H1 (cell line): ENCODE data around the gene EPM2A. TPM values are rescaled to one million over a fixed set of nuclear protein-coding genes. Genes with fewer than 3 reads are reported as not detected.

ENCODE experiments used
- CTCF ChIA-PET: fragments of 300-600 bp; sonication (Branson Sonifier 250); formaldehyde crosslinking; loops from one replicate; lab custom pipeline; 2021; ENCODE audit not compliant: partially characterized antibody; lab: Charles Lee
- POLR2A ChIA-PET: fragments of 300-600 bp; sonication (Branson Sonifier 250); formaldehyde crosslinking; loops from one replicate; lab custom pipeline; 2021; ENCODE audit warnings: inconsistent platforms; ENCODE audit not compliant: partially characterized antibody; lab: Charles Lee
- DNase-seq, 2 experiments: peaks; one replicate each; pipeline versions ENCODE4 v3.0.0 to v3.0.0-alpha.2; 2010 to 2022; ENCODE audit warnings: low spot score in 2 of 2, low read depth in 1 of 2, mixed read lengths in 1 of 2
- FAIRE-seq: peaks from 2 replicates; lab custom pipeline; 2011; peaks lifted over from hg19 to GRCh38; lab: Jason Lieb, UNC
- H2AFZ ChIP-seq: 2 replicates; pipeline ENCODE4 v1.8.1; 2012; ENCODE audit warnings: low read length, inconsistent platforms
- H2AK5ac ChIP-seq: 2 replicates; pipeline ENCODE4 v1.6.1; 2013; ENCODE audit warnings: low read depth, low read length
- H2BK120ac ChIP-seq: replicated peaks from 2 replicates; pipeline ENCODE3; 2013; ENCODE audit warnings: low read depth, low read length, inconsistent platforms
- H2BK12ac ChIP-seq: 2 replicates; pipeline ENCODE4 v1.6.1; 2013; ENCODE audit warnings: low read depth, low read length
- H2BK15ac ChIP-seq: 2 replicates; pipeline ENCODE4 v1.6.1; 2013; ENCODE audit warnings: low read length
- H2BK20ac ChIP-seq: 2 replicates; pipeline ENCODE4 v1.6.1; 2013; ENCODE audit warnings: low read length
- H2BK5ac ChIP-seq: 2 replicates; pipeline ENCODE4 v1.6.1; 2013; ENCODE audit warnings: low read depth, low read length
- H3K14ac ChIP-seq: 2 replicates; pipeline ENCODE4 v1.6.1; 2013; ENCODE audit warnings: inconsistent platforms; ENCODE audit not compliant: insufficient read length
- H3K18ac ChIP-seq: 2 replicates; pipeline ENCODE4 v1.6.1; 2013; ENCODE audit warnings: low read length; ENCODE audit errors: extremely low read depth
- H3K23ac ChIP-seq: 2 replicates; pipeline ENCODE4 v1.6.1; 2013; ENCODE audit warnings: inconsistent platforms; ENCODE audit not compliant: insufficient read length
- H3K23me2 ChIP-seq: 2 replicates; pipeline ENCODE4 v1.6.1; 2013; ENCODE audit warnings: low read depth, low read length
- H3K27ac ChIP-seq: 2 replicates; pipeline ENCODE4 v1.6.1; 2011; ENCODE audit warnings: low read depth, low read length, inconsistent platforms
- H3K27me3 ChIP-seq, 4 experiments: replicated peaks in 1 of 4; 1 replicate in 1 of 4; 2 replicates in 3 of 4; pipeline versions ENCODE4 v1.6.1 to v1.8.1; 2011 to 2013; ENCODE audit warnings: low read length in 3 of 4, mild to moderate bottlenecking in 3 of 4, inconsistent platforms in 2 of 4, mixed read lengths in 2 of 4, moderate library complexity in 1 of 4; ENCODE audit not compliant: control insufficient read depth in 3 of 4, insufficient read depth in 3 of 4; ENCODE audit errors: extremely low read depth in 1 of 4
- H3K36me3 ChIP-seq, 4 experiments: 2 replicates each; pipeline versions ENCODE4 v1.6.1 to v1.8.1; 2011 to 2013; ENCODE audit warnings: mild to moderate bottlenecking in 4 of 4, low read length in 3 of 4, moderate library complexity in 2 of 4, control low read depth in 1 of 4, inconsistent platforms in 1 of 4; ENCODE audit not compliant: insufficient read depth in 4 of 4, control insufficient read depth in 2 of 4
- H3K4ac ChIP-seq: replicated peaks from 2 replicates; pipeline ENCODE3; 2013; ENCODE audit warnings: low read length, low read depth, mixed read lengths, inconsistent platforms; ENCODE audit not compliant: insufficient read length
- H3K4me1 ChIP-seq, 4 experiments: replicated peaks in 1 of 4; 1 replicate in 1 of 4; 2 replicates in 3 of 4; pipeline versions ENCODE4 v1.6.1 to v1.8.1; 2011 to 2013; ENCODE audit warnings: low read length in 3 of 4, inconsistent platforms in 2 of 4, mixed read lengths in 1 of 4; ENCODE audit not compliant: insufficient read depth in 4 of 4, control insufficient read depth in 3 of 4
- H3K4me2 ChIP-seq, 2 experiments: 2 replicates each; pipeline versions ENCODE4 v1.6.1 to v1.8.1; 2011 to 2013; ENCODE audit warnings: low read depth in 2 of 2, low read length in 2 of 2, control low read depth in 1 of 2, inconsistent platforms in 1 of 2, mild to moderate bottlenecking in 1 of 2; ENCODE audit not compliant: insufficient read depth in 1 of 2
- H3K4me3 ChIP-seq, 4 experiments: fragments of 200-600, 300-600 bp in 1 of 4; sonication (generic), shearing (Covaris generic), sonication (Bioruptor Twin) in 1 of 4; 2 replicates each; pipeline versions ENCODE4 v1.5.1 to v1.8.1; 2011 to 2016; ENCODE audit warnings: low read length in 4 of 4, low read depth in 3 of 4, control low read depth in 2 of 4, inconsistent platforms in 2 of 4, mild to moderate bottlenecking in 2 of 4, mixed read lengths in 1 of 4, moderate library complexity in 1 of 4; ENCODE audit not compliant: insufficient read depth in 2 of 4; ENCODE audit errors: extremely low read depth in 1 of 4
- H3K56ac ChIP-seq: replicated peaks from 2 replicates; pipeline ENCODE3; 2013; ENCODE audit warnings: low read depth, mild to moderate bottlenecking, mixed read lengths, low read length, inconsistent platforms; ENCODE audit not compliant: insufficient read length
- H3K79me1 ChIP-seq: 2 replicates; pipeline ENCODE4 v1.6.1; 2013; ENCODE audit warnings: low read depth, low read length, control low read depth
- H3K79me2 ChIP-seq, 2 experiments: 2 replicates each; pipeline versions ENCODE4 v1.6.1 to v1.8.1; 2012 to 2013; ENCODE audit warnings: low read length in 2 of 2, mild to moderate bottlenecking in 2 of 2, inconsistent platforms in 1 of 2; ENCODE audit not compliant: insufficient read depth in 2 of 2, control insufficient read depth in 1 of 2
- H3K9ac ChIP-seq, 4 experiments: replicated peaks in 1 of 4; 1 replicate in 1 of 4; 2 replicates in 3 of 4; pipeline versions ENCODE4 v1.6.1 to v1.8.1; 2011 to 2013; ENCODE audit warnings: low read depth in 3 of 4, low read length in 3 of 4, control low read depth in 2 of 4, mild to moderate bottlenecking in 2 of 4, moderate library complexity in 2 of 4, inconsistent platforms in 1 of 4; ENCODE audit errors: extremely low read depth in 1 of 4
- H3K9me3 ChIP-seq, 2 experiments: 2 replicates each; pipeline versions ENCODE4 v1.6.1 to v1.8.1; 2012 to 2013; ENCODE audit warnings: mild to moderate bottlenecking in 2 of 2, moderate library complexity in 2 of 2, control low read depth in 1 of 2, inconsistent platforms in 1 of 2, low read depth in 1 of 2, low read length in 1 of 2, mixed read lengths in 1 of 2; ENCODE audit not compliant: insufficient read depth in 2 of 2
- H4K20me1 ChIP-seq, 2 experiments: replicated peaks in 1 of 2; 2 replicates each; pipeline versions ENCODE3 to v1.8.1; 2011 to 2013; ENCODE audit warnings: inconsistent platforms in 2 of 2, low read length in 2 of 2, mild to moderate bottlenecking in 1 of 2; ENCODE audit not compliant: insufficient read depth in 2 of 2, control insufficient read depth in 1 of 2
- H4K5ac ChIP-seq: 2 replicates; pipeline ENCODE4 v1.6.1; 2013; ENCODE audit warnings: low read length, low read depth, mixed read lengths, inconsistent platforms; ENCODE audit not compliant: insufficient read length
- H4K8ac ChIP-seq: 2 replicates; pipeline ENCODE4 v1.8.0; 2013; ENCODE audit warnings: mild to moderate bottlenecking, moderate library complexity, low read length, inconsistent platforms; ENCODE audit not compliant: insufficient read depth; ENCODE audit errors: extremely low read depth
- H4K91ac ChIP-seq: replicated peaks from 2 replicates; pipeline ENCODE3; 2013; ENCODE audit warnings: low read length, mixed read lengths, inconsistent platforms; ENCODE audit not compliant: insufficient read length
- ASH2L ChIP-seq: fragments of 200-600, 300-600 bp; sonication (generic); IDR thresholded peaks from one replicate; pipeline ENCODE4 v1.7.1; 2017; ENCODE audit warnings: low read length
- CBX5 ChIP-seq: fragments of 300-800, 300-1000 bp; sonication (generic); IDR thresholded peaks from 2 replicates; pipeline ENCODE4 v1.7.1; 2016; ENCODE audit warnings: antibody characterized with exemption, low read length, low read depth
- CBX8 ChIP-seq: fragments of 300-800, 300-1000 bp; sonication (generic); IDR thresholded peaks from 2 replicates; pipeline ENCODE4 v1.7.1; 2016; ENCODE audit warnings: low read depth, low read length, borderline replicate concordance
- EZH2 ChIP-seq: fragments of 200-600 bp; sonication (generic); IDR thresholded peaks from 2 replicates; pipeline ENCODE4 v1.7.1; 2012; ENCODE audit warnings: low read depth, mild to moderate bottlenecking, moderate library complexity, low read length, inconsistent platforms; ENCODE audit not compliant: severe bottlenecking
- POU5F1 ChIP-seq: IDR thresholded peaks from 2 replicates; pipeline ENCODE4 v1.6.1; 2011; ENCODE audit warnings: low read depth, mild to moderate bottlenecking, low read length, moderate library complexity
- RXRA ChIP-seq: IDR thresholded peaks from 2 replicates; pipeline ENCODE4 v1.6.1; 2011; ENCODE audit warnings: low read depth, mild to moderate bottlenecking, low read length, moderate library complexity; ENCODE audit not compliant: insufficient read depth
- SIX5 ChIP-seq: IDR thresholded peaks from 2 replicates; pipeline ENCODE4 v1.6.1; 2011; ENCODE audit warnings: mild to moderate bottlenecking, low read depth, low read length
- SRF ChIP-seq: IDR thresholded peaks from 2 replicates; pipeline ENCODE4 v1.6.1; 2011; ENCODE audit warnings: mild to moderate bottlenecking, low read depth, low read length, moderate library complexity
- TAF1 ChIP-seq: IDR thresholded peaks from 2 replicates; pipeline ENCODE4 v1.6.1; 2011; ENCODE audit warnings: mild to moderate bottlenecking, low read depth, low read length
- WGBS, 2 experiments: shearing (Covaris generic) in 1 of 2; methylation state at CpG; one replicate each; pipeline versions ENCODE4 v1.1.6 to v1.1.7; 2013 to 2015; ENCODE audit warnings: low lambda C conversion rate in 2 of 2, mixed read lengths in 2 of 2, inconsistent platforms in 1 of 2, low coverage in 1 of 2, missing lambda C conversion rate in 1 of 2; ENCODE audit not compliant: insufficient replicate concordance in 2 of 2, insufficient coverage in 1 of 2, insufficient read length in 1 of 2; ENCODE audit errors: extremely low coverage in 1 of 2, missing lambda C conversion rate in 1 of 2; 5-methylcytosine and 5-hydroxymethylcytosine counted together
- polyA plus RNA-seq, 7 experiments: library from polyadenylated mRNA; depleted of rRNA in 3 of 7; stranded (reverse) in 5 of 7; unstranded in 2 of 7; fragments of >200 nt in 5 of 7; fragments of 200-250 nt in 2 of 7; gene quantifications; 1 replicate in 5 of 7; 2 replicates in 1 of 7; 4 replicates in 1 of 7; pipeline versions ENCODE4 v1.2.1 to v1.2.3, GENCODE V29; 2011 to 2013; ENCODE audit warnings: missing spikeins in 2 of 7, mixed read lengths in 2 of 7
- total RNA-seq: library from RNA; stranded (reverse); fragmentation: NEBNext Ultra II Directional; extraction: Animal tissue kit (Norgen Biotek cat#: 25700); gene quantifications from 2 replicates; pipeline ENCODE4 v1.2.1, GENCODE V29; 2021

The EPM2A gene
- total and polyA plus RNA-seq, 2 of the 8 experiments (the other 6 are each of a cell fraction or from before 2014, with no cell fraction given), result 2.3 to 6.2 TPM

DNA sequence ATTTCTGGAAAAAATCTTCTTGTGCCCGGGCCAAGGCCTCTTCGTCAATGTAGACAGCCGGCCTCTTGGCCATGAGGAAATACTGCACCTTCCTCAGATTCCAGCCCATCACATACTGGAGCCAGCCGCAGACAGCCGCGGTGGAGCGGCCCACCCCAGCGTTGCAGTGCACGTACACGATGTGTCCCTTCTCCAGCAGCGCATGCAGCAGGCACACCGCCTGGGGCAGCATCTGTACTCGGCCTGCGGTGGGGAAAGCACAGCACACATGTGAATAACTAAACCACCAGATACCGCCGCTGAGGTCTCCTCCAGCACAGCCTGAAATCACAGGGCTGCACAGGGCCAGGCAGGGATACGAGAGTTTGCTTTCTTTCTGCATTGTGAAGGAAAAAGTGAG lies 107.9 kb downstream of the EPM2A start:
- Histone ChIP-seq H4K8ac (no peak overlapping the region), H3K23me2 (no peaks in the 10 kb centered on the region), H3K79me1 (no peaks in the 10 kb centered on the region; the same call in 1 of the 2 replicates), H2BK20ac (no peak overlapping the region), H3K4me1 (no peaks in the 10 kb centered on the region), H2AFZ (no peak overlapping the region), H3K4me3 (no peak overlapping the region), H3K9ac (no peak overlapping the region), H3K79me2 (no peaks in the 10 kb centered on the region), H3K18ac (no peak overlapping the region), H3K36me3 (no peaks in the 10 kb centered on the region), H4K5ac (no peak overlapping the region), H2BK15ac (no peak overlapping the region), H3K14ac (no peak overlapping the region), H3K27me3 (no peaks in the 10 kb centered on the region), H2AK5ac (no peak overlapping the region), H2BK12ac (no peak overlapping the region), H2BK5ac (no peak overlapping the region), H3K4me2 (no peak overlapping the region), H3K9me3 (no peaks in the 10 kb centered on the region), H2BK120ac (no peak overlapping the region), H3K23ac (no peak overlapping the region), H3K27ac (no peak overlapping the region), H4K20me1 (no peaks in the 10 kb centered on the region), H4K91ac (no peak overlapping the region), H3K4ac (no peak overlapping the region), H3K56ac (no peak overlapping the region)
- no peak for FAIRE-seq
- WGBS, 2 experiments, result 92% methylated on average over 17 of the region's 17 CpGs; no CpG with 5 or more reads in 1 of the 2 experiments
- no peak for DNase-seq
- CTCF ChIA-PET, result interaction anchor here (0.5 to 1.0 kb wide), 2 partner anchors 19 to 719 kb away, joined by 3 to 4 read pairs; no protein-coding TSS in a partner anchor
- POLR2A ChIA-PET, result no interaction called here
- TF ChIP-seq CBX8 (no peak), ASH2L (no peak), TAF1 (no peak), EZH2 (no peak), SRF (no peak), POU5F1 (no peak), SIX5 (no peak), RXRA (no peak), CBX5 (no peak)
